Left renal cortex interstitium (tissue), 4 donors: ENCODE measurements around the gene ZNF516. TPM values are rescaled to one million over a fixed set of nuclear protein-coding genes. Genes with fewer than 3 reads are reported as not detected.

ENCODE experiments used
- DNase-seq, 4 donors: peaks; one replicate each; pipeline ENCODE4 v3.0.0-alpha.2; 2013; ENCODE audit warnings: low read depth in 4 of 4, low spot score in 2 of 4, missing footprints in 1 of 4
- polyA plus RNA-seq, 4 donors: library from polyadenylated mRNA; unstranded; fragments of 120-200 nt; gene quantifications; one replicate each; pipeline ENCODE4 v1.2.1, GENCODE V29; 2013; ENCODE audit not compliant: insufficient read length in 4 of 4

ZNF516 gene
- polyA plus RNA-seq, 4 donors: 35.7 to 58.6 (median 48.4) TPM

- DNase-seq: no peak
These were observed 89.2 kb downstream of the ZNF516 start for GRCh38 chr18:76405681-76406356.

- no peak for DNase-seq
These were observed 89.8 kb downstream of the ZNF516 start for GRCh38 chr18:76405280-76405679.

- DNase-seq: no peak
These were observed 90.7 kb downstream of the ZNF516 start for GRCh38 chr18:76404345-76404831.

DNA sequence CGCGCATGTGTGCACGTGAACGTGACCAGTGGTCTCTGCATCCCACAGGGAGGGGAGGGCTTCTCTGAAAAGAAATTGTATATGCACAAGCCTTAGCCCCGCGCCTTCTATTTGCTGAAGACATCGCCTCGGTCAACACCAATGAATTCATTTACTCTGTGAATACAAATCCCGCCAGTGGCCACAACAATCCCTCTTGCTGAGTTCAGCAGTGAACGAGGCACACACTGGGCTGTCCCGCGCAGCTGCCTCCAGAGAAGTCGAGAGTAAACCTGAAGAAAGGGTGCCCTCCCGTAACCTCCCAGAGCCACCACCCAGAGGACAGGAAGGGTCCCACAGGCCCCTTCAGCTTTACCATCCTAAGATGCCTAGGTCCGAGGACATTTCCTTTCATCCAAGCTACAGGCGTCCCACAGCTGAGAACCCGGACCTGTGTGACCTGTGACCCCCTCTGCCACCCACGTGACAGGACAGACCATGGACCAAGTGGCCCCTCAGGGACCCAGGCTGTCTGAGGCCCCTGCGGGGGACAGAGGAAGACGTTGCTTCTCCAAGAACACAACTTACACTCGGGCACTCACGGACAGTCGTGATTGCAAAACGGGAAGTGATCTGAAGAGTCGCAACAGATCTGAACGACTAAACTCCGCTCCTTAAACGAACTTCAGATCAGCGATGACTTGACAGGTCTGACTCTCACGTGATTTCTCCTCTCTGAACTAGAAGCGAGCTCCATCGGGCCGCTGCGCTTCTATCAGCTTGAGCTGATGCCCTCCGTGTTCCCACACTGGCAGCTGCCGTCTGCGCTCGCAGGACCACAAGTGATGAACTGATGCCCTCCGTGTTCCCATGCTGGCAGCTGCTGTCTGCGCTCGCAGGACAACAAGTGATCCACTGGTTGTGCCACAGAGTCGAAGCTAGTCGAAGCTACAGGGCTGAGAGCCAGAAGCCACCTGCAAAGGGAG lies 92.7 kb downstream of the ZNF516 start:
- no peak for DNase-seq

DNA sequence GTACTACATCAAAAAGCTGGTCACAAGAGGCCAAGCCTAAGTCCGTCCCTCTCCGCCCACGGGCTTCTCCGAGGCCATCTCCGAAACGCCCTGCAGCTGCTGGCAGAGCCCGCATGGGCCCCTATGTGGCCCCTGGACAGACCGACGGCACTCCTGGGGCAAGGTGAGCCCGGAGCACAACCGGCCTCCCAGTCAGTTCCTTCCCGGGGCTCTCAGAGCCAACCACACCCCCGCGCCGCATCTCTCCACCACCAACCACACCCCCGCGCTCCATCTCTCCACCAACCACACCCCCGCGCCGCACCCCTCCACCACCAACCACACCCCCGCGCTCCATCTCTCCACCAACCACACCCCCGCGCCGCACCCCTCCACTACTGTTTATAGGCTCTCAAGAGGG lies 93.5 kb downstream of the ZNF516 start:
- no peak for DNase-seq

GRCh38 chr18:76399613-76400391 lies 95.2 kb downstream of the ZNF516 start:
- no peak for DNase-seq

DNA sequence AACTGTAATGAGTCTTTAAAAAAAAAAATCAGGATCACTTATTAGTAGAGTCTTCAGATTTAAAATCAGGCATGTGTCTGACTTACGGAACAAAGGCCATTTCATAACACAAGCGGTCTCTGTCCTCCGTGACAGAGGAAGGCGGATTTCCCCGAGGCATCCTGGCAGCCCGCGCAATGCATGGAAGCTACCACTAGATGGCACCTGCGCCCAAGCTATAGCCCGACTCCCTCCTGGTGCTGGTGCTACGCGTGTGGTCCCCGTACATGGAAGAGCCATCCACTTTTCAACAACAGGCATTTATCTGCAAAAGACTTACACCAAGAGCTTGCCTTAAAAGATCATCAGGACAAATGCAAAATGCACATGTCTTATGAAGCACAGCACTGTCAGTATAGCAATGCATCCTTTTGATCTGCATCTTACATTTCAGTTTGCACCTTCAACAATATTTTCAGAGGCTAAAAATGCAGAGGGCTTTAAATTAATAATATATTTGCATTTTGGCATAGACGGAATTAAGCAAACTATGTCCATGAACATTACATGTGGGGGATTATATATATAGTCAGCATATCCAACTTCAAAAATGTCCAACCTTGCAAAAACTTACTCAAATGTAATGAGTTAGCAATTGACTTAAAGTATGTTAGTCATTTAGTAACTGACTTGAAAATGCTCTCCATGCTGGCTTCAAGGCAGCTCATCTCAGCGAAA lies 96.0 kb downstream of the ZNF516 start:
- peak in 3 of 4 donors; percentile 41 to 67 (median 51) for DNase-seq

DNA sequence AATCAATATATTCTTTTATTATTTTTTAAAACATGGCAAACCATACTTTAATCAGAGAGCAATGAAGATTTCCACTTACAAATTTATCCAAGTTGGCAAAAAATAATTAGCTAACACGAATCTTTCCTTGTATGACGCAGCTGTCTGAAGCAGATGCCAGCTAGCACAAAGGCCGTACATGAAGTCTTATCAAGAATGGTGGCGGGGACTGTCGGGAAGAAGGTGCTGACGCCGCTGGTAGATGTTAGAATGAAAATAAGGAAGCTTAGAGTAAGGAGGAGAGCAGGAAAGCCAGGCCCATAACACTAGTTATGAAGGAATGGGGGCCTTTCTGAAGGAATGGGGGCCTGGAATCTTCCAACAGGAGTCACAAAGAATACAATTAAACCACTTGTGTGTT lies 96.7 kb downstream of the ZNF516 start:
- DNase-seq: no peak

DNA sequence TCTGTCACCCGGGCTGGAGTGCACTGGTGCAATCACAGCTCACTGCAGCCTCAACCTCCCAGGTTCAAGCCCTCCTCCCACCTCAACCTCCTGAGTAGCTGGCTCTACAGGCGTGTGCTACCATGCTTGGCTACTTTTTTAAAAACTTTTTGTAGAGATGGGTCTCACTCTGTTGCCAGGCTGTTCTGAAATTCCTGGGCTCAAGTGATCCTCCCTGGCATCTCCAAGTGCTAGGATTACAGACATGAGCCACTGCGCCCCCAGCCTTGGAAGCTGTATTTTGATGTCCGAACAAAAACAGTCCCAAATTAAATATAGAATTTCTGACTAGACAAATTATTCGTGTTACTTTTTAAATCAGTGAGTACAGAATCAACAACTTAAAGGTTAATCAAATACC lies 97.4 kb downstream of the ZNF516 start:
- no peak for DNase-seq

GRCh38 chr18:76396792-76397191 lies 98.2 kb downstream of the ZNF516 start:
- no peak for DNase-seq

DNA sequence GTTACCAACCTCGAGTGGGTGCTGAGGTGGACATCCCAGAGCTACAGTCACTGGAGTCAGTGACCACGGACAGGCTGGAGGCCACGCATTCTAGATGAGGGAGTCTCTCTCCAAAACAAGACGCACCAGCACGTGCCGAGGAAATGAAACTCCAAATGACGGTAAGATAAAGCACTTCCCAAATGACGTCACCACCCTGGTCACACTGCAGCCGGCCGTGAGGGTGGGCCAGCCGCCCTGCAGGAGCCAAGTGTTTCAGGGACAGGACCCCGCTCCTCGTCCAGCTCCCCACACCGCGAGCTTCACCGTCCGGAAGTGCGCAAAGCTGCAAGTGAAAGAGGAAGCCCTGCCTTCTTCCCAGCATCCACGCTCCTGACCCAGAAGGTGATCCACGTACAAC lies 99.4 kb downstream of the ZNF516 start:
- no peak for DNase-seq

DNA sequence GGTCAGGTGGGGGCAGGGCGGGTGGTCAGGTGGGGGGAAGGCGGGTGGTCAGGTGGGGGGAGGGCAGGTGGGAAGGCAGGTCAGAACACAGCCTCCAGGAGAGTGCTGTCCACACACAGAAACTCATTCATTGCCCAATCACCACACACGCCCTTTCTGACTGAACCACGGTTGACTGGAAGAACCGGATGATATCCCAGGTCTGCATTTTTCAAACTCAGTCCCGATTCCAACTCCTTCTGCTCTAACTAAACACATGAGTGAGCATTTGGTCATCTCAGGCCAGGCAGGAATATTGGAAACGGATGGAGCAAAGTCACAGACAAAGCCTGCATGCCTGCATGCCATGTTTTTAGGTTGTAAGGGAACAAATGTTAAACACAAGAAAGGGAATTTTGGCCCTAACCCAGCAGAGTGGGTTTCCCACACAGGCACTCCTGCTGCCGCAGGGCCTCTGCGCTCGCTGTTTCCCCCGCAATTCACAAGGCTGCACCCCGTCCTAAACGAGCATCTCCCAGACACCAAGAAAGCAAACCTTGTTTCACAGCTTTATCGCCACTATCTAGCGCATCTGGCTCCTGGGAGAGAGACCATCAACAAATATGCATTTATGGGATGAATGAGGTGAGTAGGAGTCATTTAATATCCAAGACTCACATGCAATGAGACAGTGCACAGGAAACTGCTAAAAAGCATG lies 100.1 kb downstream of the ZNF516 start:
- DNase-seq: no peak

GRCh38 chr18:76392349-76392748 lies 102.7 kb downstream of the ZNF516 start:
- DNase-seq: no peak

DNA sequence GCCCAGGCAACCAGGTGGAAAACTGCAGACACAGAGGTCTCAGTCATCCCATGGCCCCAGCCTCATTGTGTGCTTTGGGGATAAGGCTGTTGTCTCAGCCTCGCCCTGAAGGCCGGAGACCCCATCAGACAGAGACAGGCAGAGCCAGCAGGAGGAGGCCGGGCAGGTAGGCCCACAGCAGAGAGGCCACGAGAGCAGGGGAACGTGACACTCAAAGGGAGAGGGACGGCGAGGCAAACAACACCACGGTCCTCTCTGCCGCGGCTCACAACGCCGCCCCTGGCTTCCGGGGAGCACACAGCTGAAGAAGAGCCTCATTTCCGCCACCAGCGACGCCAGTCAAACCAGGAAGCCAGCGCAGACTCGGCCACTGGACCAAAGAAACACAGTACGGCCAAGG lies 103.3 kb downstream of the ZNF516 start:
- DNase-seq: no peak

DNA sequence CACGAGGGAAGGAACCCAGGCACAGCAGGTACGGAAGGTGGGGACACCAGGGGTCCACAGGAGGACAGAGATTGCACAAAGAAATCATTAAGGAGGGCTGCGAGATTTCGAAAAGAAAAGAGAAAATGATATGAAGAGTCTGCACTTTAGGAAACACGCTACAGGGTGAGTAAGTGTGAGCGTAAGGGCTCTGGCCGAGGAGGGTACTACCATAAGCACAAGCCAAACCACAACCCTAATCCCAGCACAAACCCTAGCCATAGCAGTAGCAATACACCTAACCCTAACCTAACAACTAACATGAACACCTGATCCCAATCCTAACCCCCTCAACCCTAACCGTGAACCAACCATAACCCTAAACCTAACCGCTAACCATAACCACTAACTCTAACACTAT lies 104.0 kb downstream of the ZNF516 start:
- DNase-seq: no peak

GRCh38 chr18:76390452-76391035 lies 104.5 kb downstream of the ZNF516 start:
- DNase-seq: no peak

- no peak for DNase-seq
These were observed 105.3 kb downstream of the ZNF516 start for GRCh38 chr18:76389716-76390115.

DNA sequence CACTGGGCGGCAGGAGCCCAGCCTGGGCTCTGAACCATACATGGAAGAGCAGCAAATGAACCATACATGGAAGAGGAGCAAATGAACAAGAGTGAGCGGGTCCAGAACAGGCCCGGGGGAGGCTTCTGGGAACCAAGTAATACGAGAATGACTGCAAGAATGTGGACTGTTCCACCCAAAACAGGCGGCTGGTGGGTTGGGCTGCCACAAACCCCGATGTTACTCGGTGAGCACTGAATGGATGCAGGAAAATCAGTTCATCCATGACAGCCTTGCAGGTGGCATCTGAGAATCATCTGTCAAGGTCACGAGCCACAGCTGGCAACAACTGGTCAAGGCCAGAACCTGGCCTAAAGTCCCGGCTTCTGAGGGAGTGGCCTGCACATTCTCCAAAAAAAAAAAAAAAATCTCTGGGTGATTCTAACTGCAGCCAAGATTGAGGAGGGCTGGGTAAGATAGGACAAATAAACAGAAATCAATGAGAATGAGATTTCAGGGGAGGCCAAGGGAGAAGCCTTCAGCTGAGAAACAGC lies 106.1 kb downstream of the ZNF516 start:
- no peak for DNase-seq

GRCh38 chr18:76388261-76388660 lies 106.8 kb downstream of the ZNF516 start:
- DNase-seq: no peak
